OCI-LY7 (cell line): ENCODE measurements around the gene OXCT1. TPM values are rescaled to one million over a fixed set of nuclear protein-coding genes. Genes with fewer than 3 reads are reported as not detected.

ENCODE experiments used
- BruUV-seq: library from RNA; stranded (reverse); fragments of 400-500 nt; replicated peaks from 2 replicates; lab custom pipeline; 2021; lab: Mats Ljungman, UMichigan
- CTCF ChIA-PET: fragments of 300-600 bp; sonication (Branson Sonifier 250); formaldehyde crosslinking; loops from one replicate; lab custom pipeline; 2022; ENCODE audit warnings: antibody characterized with exemption; ENCODE audit not compliant: unreplicated experiment; lab: Charles Lee
- POLR2A ChIA-PET: fragments of 300-600 bp; sonication (Branson Sonifier 250); formaldehyde crosslinking; loops from one replicate; lab custom pipeline; 2022; ENCODE audit warnings: antibody characterized with exemption; lab: Charles Lee
- DNase-seq: peaks from one replicate; pipeline ENCODE4 v3.0.0-alpha.2; 2015; ENCODE audit warnings: low spot score
- H2AFZ ChIP-seq: fragments of 200-600 bp; sonication (generic), shearing (Covaris generic); 2 replicates; pipeline ENCODE4 v1.6.1; 2014; ENCODE audit warnings: mild to moderate bottlenecking, antibody characterized with exemption, low read length, moderate library complexity
- H3K27ac ChIP-seq: fragments of 200-600 bp; sonication (generic); 2 replicates; pipeline ENCODE4 v1.5.1; 2014; ENCODE audit warnings: mixed run types, low read depth, mild to moderate bottlenecking, moderate library complexity, low read length, inconsistent platforms; ENCODE audit not compliant: poor library complexity, severe bottlenecking
- H3K36me3 ChIP-seq: fragments of 200-600 bp; sonication (generic); 2 replicates; pipeline ENCODE4 v1.6.1; 2014; ENCODE audit warnings: mild to moderate bottlenecking, antibody characterized with exemption, low read length, moderate library complexity, mixed read lengths; ENCODE audit not compliant: insufficient read depth
- H3K4me1 ChIP-seq: fragments of 200-600 bp; sonication (generic); 2 replicates; pipeline ENCODE4 v1.5.1; 2014; ENCODE audit warnings: mild to moderate bottlenecking, low read length; ENCODE audit not compliant: insufficient read depth, poor library complexity, severe bottlenecking
- H3K4me2 ChIP-seq: fragments of 200-600 bp; sonication (generic); 2 replicates; pipeline ENCODE4 v1.6.1; 2014; ENCODE audit warnings: mild to moderate bottlenecking, low read length
- H3K4me3 ChIP-seq: fragments of 200-600 bp; sonication (generic); 2 replicates; pipeline ENCODE4 v1.5.1; 2014; ENCODE audit warnings: mild to moderate bottlenecking, low read depth, low read length; ENCODE audit not compliant: poor library complexity, severe bottlenecking
- H3K79me2 ChIP-seq: fragments of 200-600 bp; sonication (generic); 2 replicates; pipeline ENCODE4 v1.6.1; 2016; ENCODE audit warnings: low read depth, mild to moderate bottlenecking, low read length, moderate library complexity, mixed read lengths; ENCODE audit not compliant: insufficient read depth
- H3K9me2 ChIP-seq: fragments of 200-600 bp; sonication (generic); 2 replicates; pipeline ENCODE4 v1.6.1; 2016; ENCODE audit warnings: mild to moderate bottlenecking, low read length, mixed read lengths; ENCODE audit not compliant: insufficient read depth
- H3K9me3 ChIP-seq: fragments of 200-600 bp; sonication (generic); 2 replicates; pipeline ENCODE4 v1.6.1; 2014; ENCODE audit warnings: mild to moderate bottlenecking, mixed run types, low read length, mixed read lengths
- H4K20me1 ChIP-seq: fragments of 200-600 bp; sonication (generic); 2 replicates; pipeline ENCODE4 v1.6.1; 2014; ENCODE audit warnings: mild to moderate bottlenecking, antibody characterized with exemption, low read length, moderate library complexity, mixed read lengths; ENCODE audit not compliant: insufficient read depth
- CTCF ChIP-seq: fragments of 200-600 bp; sonication (generic); conservative IDR thresholded peaks from 2 replicates; pipeline ENCODE4 v1.5.1; 2014; ENCODE audit warnings: mild to moderate bottlenecking, antibody characterized with exemption, low read length, moderate library complexity, mixed read lengths
- EZH2phosphoT487 ChIP-seq: fragments of 200-600 bp; sonication (generic); IDR thresholded peaks from 2 replicates; pipeline ENCODE4 v1.6.1; 2018; ENCODE audit warnings: low read depth, borderline replicate concordance, mild to moderate bottlenecking, mixed run types, antibody characterized with exemption, low read length, moderate library complexity, mixed read lengths
- intact Hi-C: fragments of 100-400 bp; cut with micrococcal nuclease; formaldehyde crosslinking; loops from one replicate; pipeline ENCODE4 v1.10.0; 2022; ENCODE audit not compliant: unreplicated experiment
- total RNA-seq, 2 experiments: library from RNA; depleted of rRNA in 1 of 2; stranded (reverse); fragments of >200 nt in 1 of 2; shearing (Covaris generic) in 1 of 2; gene quantifications; 2 replicates each; pipeline ENCODE4 v1.2.3, GENCODE V29; 2014 to 2022

Gene OXCT1
- total RNA-seq, 2 experiments from 2014 or later, result 27.0 to 43.4 TPM

- Histone ChIP-seq H3K9me2 (no peaks in the 10 kb centered on the region), H3K79me2 (no peaks in the 10 kb centered on the region), H2AFZ (no peak overlapping the region), H3K9me3 (no peaks in the 10 kb centered on the region), H3K4me1 (no peaks in the 10 kb centered on the region), H3K4me2 (no peak overlapping the region), H3K4me3 (no peak overlapping the region), H3K27ac (no peak overlapping the region), H4K20me1 (no peaks in the 10 kb centered on the region), H3K36me3 (no peaks in the 10 kb centered on the region)
- no TSS peak for BruUV-seq
- intact Hi-C loops, result no loop called here
- TF ChIP-seq CTCF (no peak), EZH2phosphoT487 (no peak)
- ChIA-PET POLR2A (no interaction called here), CTCF (interaction anchor here (0.5 kb wide), 1 partner anchor 10 kb away, joined by 3 read pairs; no protein-coding TSS in a partner anchor)
- DNase-seq, result no peak
Observed at GRCh38 chr5:41686191-41686590, 184.0 kb downstream of the OXCT1 start.

GRCh38 chr5:41683181-41683580 lies 187.0 kb downstream of the OXCT1 start:
- no peaks in the 10 kb centered on the region for H3K4me1 ChIP-seq
- POLR2A ChIA-PET, result interaction anchor here (0.5 kb wide), 1 partner anchor 35 kb away, joined by 3 read pairs; no protein-coding TSS in a partner anchor
- no peaks in the 10 kb centered on the region for H3K79me2 ChIP-seq
- H4K20me1 ChIP-seq, result no peaks in the 10 kb centered on the region
- no peak overlapping the region for H3K4me2 ChIP-seq
- H3K4me3 ChIP-seq, result no peak overlapping the region
- no peak overlapping the region for H2AFZ ChIP-seq
- H3K9me2 ChIP-seq, result no peaks in the 10 kb centered on the region
- intact Hi-C loops, result no loop called here
- CTCF ChIA-PET, result no interaction called here
- H3K27ac ChIP-seq, result no peak overlapping the region
- DNase-seq, result no peak
- no peaks in the 10 kb centered on the region for H3K36me3 ChIP-seq
- no TSS peak for BruUV-seq
- TF ChIP-seq EZH2phosphoT487 (no peak), CTCF (no peak)
- H3K9me3 ChIP-seq, result no peaks in the 10 kb centered on the region; the same call in 1 of the 2 replicates

- ChIA-PET POLR2A (no interaction called here), CTCF (no interaction called here)
- H3K79me2 ChIP-seq, result no peaks in the 10 kb centered on the region
- intact Hi-C loops, result no loop called here
- H3K4me3 ChIP-seq, result no peak overlapping the region
- no peak overlapping the region for H2AFZ ChIP-seq
- H3K27ac ChIP-seq, result no peak overlapping the region
- no peaks in the 10 kb centered on the region for H3K9me2 ChIP-seq
- no peak for DNase-seq
- no TSS peak for BruUV-seq
- TF ChIP-seq CTCF (no peak), EZH2phosphoT487 (no peak)
- H3K36me3 ChIP-seq, result no peaks in the 10 kb centered on the region
- no peaks in the 10 kb centered on the region; the same call in 1 of the 2 replicates for H3K9me3 ChIP-seq
- H3K4me2 ChIP-seq, result no peak overlapping the region
- H4K20me1 ChIP-seq, result no peaks in the 10 kb centered on the region
- H3K4me1 ChIP-seq, result no peaks in the 10 kb centered on the region
Observed at GRCh38 chr5:41682641-41683040, 187.6 kb downstream of the OXCT1 start.
